ENCODE data around the gene CEP83.

The CEP83 gene

DNA sequence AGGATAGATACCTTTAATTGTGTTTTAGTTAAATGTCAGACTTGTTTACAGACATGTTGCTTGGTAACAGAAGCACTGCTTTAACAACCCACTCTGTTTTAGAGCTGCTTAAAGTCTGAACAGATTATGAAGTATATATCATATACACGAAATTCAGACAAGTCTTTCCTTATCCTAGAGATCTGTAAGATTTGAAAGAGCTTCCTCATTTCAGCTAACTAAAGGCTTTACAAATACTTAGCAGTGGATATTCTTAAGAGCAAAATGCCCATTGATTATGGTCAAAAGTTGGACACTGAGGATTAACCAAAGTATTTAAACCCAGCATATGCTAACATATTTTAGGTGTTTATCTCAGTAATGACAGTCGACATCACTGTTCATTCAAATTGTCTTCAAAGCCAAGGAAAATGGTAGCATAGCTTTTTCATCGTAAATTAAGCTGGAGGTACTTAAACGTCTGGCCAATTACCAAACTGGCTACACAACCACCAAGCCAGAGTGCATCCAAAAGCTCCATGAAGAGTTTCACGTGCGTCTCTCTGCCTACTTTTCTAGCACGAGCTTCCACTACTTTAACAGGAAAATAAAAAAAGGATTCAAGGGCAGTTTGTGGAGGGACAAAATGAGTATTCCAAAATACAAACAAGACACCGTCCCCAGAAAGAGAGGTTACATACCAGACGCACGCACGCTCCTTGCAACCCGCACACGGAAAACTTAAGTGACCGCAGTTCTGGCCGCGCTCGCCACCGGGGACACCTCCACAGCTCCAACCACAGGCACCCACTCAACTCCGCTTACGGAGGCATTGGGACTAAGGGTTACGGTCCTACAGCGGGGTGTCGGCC, 565 bp downstream of the CEP83 start:
- TF ChIP-seq GATA3 (IDR thresholded peaks at IDR 0.05; ENCODE audit: low read depth, low read length) (no peak), GATA2 (IDR thresholded peaks at IDR 0.05; ENCODE audit: low read depth, low read length) (no peak)

DNA sequence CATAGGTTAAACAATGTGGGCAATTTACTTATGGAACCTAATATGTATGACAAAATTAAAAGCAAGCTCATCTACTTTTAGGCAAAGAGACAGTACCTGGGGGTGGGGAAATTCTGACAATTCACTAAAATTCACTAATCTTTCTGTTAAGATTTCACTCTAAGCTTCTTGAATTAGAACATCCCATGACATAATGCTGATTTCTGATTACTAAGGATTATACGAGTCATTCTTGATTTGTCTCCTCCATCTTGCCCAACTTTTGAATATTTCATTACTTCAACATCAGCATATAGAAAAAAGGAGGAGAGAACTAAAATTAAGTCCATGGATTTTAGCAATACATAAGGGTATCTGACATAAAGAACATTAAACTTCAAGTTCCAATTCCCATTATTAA, 2.4 kb downstream of the CEP83 start:
- TF ChIP-seq GATA3 (IDR thresholded peaks at IDR 0.05; ENCODE audit: low read depth, low read length) (no peak), GATA2 (IDR thresholded peaks at IDR 0.05; ENCODE audit: low read depth, low read length) (no peak)

DNA sequence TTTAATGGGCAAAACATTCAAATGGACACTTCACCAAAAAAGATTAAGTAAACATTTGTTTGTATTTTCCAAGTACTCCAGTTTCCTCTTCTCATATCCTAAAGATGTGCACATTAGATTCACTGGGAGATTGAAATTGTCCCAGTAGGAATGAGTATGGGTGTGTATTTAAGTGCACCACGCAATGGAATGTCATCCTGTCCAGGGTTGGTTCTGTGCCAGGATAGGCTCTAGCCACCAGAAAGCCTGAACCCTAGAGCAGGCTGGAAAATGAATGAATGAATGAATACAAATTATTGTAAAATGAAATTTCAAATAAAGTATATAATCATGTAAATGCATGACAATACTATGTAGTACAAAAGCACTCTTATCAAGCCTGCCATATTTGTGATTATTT, 14.0 kb downstream of the CEP83 start:
- TF ChIP-seq GATA2 (IDR thresholded peaks at IDR 0.05; ENCODE audit: low read depth, low read length) (no peak), GATA3 (IDR thresholded peaks at IDR 0.05; ENCODE audit: low read depth, low read length) (no peak)

DNA sequence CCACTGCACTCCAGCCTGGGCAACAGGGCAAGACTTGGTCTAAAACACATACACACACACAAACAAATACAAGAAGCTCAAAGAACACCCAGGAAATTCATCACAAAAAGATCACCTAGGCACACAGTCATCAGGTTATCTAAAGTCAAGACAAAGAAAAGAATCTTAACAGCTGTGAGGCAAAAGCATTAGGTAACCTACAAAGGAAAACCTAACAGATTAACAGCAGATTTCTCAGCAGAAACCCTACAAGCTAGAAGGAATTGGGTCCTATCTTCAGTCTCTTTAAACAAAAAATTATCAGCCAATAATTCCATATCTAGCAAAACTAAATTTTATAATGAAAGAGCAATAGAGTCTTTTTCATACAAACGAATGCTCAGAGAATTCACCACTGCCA, 22.4 kb downstream of the CEP83 start:
- TF ChIP-seq GATA3 (IDR thresholded peaks at IDR 0.05; ENCODE audit: low read depth, low read length), result no peak
- TF ChIP-seq GATA2 (IDR thresholded peaks at IDR 0.05; ENCODE audit: low read depth, low read length), result no peak

DNA sequence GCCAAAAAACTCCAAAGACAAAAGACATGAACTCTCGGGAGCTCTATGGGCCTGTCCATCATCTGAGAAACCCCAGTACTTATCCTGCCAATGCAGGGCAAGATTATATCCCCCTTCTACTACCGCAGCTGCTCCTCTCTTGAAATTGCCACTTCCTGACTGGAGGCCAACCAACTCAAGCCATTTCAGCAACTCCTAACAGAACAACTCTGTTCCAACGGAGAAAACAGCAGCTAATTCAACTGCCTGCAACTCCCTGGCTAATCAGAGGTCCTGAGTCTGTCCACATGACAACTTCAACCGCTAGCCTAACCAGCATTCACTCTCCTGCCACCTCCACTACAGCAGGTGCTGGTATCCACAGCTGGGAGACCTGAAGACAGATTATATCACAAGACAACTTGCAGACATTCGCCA, 24.1 kb downstream of the CEP83 start:
- TF ChIP-seq GATA3 (IDR thresholded peaks at IDR 0.05; ENCODE audit: low read depth, low read length) (no peak), GATA2 (IDR thresholded peaks at IDR 0.05; ENCODE audit: low read depth, low read length) (no peak)

DNA sequence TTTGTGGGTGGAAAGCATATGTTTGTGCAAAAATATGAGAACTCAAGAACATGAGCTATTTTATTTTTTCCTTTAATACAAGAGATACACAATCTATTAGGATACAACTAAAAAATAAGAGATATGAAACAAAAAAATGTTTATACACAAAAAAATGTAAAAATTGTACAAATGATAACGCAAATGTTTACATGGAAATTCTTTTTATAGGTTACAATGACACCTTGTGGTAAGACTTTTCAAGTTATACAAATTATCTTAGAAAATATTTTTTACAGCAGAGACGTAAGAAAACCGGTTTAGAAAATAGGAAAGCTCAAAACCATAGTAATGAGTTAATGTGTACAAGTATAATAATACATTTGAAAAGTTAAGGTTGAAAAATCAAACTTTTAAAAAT, 25.5 kb downstream of the CEP83 start:
- TF ChIP-seq GATA2 (IDR thresholded peaks at IDR 0.05; ENCODE audit: low read depth, low read length) (no peak), GATA3 (IDR thresholded peaks at IDR 0.05; ENCODE audit: low read depth, low read length) (no peak)

DNA sequence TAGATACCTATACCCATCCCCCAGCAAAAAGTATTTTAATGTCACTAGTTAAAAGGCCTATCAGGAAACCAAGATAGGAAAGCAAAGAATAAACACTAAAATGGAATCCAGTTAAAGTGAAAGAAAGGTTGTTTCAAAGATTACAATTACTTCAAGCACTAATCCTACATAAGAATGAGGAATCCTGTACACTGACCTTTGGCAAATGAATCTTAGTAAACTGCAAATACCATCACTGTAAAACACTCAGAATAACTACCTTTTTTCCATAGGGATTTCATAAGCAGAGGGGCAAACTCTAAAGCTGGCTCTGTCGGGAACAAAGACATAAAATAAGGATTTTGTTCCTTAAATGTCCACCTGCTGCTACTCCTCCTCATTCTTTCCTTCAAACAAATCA, 25.9 kb downstream of the CEP83 start:
- TF ChIP-seq GATA3 (IDR thresholded peaks at IDR 0.05; ENCODE audit: low read depth, low read length), result no peak
- no peak for TF ChIP-seq GATA2 (IDR thresholded peaks at IDR 0.05; ENCODE audit: low read depth, low read length)

DNA sequence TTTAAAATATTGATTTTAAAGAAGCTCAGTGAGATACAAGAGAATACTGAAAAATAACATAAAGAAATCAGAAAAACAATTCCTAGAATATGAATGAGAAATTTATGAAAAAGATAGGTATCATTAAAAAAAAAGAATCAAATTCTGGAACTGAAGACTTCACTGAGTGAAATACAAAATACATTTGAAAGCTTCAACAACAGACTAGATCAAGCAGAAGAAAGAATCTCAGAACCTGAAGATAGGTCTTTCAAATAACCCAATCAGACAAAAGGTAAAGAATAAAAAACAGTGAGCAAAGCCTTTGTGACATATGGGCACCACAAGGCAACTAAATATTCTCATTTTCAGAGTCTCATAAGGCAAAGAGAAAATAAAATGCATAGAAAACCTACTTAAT, 29.4 kb downstream of the CEP83 start:
- TF ChIP-seq GATA3 (IDR thresholded peaks at IDR 0.05; ENCODE audit: low read depth, low read length), result no peak
- no peak for TF ChIP-seq GATA2 (IDR thresholded peaks at IDR 0.05; ENCODE audit: low read depth, low read length)

DNA sequence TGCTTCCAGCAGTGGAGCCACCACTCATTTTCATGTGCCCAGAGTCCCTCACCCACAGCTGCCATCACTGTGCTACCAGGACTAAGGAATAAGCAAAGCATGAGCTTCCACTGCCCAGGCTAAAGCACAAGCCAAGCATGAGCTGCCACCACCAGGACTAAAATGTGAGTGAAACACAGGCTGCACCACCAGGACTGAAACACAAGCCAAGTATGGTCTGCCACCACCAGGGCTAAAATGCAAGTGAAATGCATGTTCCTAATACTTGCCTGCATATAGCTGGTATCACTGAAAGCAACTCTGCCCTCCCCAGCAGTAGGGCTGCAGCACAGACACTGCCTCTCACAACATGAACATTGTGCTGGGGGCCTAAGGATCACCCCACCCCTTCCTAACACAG, 30.0 kb downstream of the CEP83 start:
- no peak for TF ChIP-seq GATA2 (IDR thresholded peaks at IDR 0.05; ENCODE audit: low read depth, low read length)
- no peak for TF ChIP-seq GATA3 (IDR thresholded peaks at IDR 0.05; ENCODE audit: low read depth, low read length)

DNA sequence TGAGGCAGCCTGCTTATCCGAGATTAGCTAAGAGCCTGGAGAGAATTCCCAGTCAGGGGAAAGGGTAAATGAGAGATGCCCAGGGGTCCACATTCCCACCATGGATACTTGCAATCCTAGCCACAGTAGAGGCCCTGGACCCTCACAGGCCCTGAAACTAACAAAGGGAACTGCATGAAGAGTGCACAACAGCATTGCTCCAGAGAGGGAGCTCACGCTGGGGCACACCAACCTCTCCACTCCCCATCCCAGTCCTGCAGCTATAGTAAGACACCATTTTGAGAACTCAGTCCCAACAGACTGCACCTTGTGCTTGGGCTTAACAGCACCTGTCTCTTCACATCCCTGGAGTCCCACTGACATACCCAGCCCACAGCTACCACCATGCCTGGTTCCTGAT, 30.5 kb downstream of the CEP83 start:
- no peak for TF ChIP-seq GATA2 (IDR thresholded peaks at IDR 0.05; ENCODE audit: low read depth, low read length)
- no peak for TF ChIP-seq GATA3 (IDR thresholded peaks at IDR 0.05; ENCODE audit: low read depth, low read length)

DNA sequence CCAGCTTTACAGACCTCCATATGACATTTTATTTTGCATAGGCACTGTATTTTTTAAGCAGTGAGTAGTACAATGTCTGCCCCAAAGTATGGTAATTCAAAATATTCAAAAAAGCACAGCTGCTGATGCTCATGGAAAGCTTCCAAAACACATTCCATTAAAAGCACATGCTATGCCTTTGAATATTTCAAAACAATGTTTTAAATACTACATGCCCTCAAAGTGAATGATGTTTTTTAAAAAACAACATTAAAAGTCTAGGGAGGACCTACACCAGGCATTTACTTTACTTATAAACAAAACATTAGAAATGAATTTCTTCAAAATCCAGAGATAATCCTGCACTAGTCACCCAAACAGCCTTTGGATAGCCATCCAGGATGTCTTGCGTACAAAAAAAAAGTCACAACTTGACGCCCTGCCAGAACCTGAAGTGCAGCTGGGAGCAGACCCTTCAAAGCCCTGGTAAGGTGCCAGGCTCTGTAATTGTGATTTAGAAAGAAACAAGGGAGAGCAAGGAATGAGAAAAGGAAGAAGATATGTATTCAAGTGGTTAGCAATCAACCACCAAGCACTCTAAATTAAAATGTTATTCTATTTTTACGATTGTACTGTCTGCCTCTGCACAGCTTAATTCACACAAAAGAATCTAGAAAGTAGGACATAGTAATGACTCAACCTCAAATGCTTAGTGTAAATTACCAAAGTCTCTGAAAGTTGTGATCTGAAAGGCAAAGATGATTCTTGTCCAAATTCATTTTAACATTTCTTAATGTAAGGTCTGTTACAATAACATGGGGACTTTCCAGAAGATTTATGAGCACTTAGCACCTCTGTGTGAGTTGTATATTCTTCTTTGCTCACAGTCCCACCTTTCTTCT, 31.9 kb downstream of the CEP83 start:
- TF ChIP-seq GATA2 (IDR thresholded peaks at IDR 0.05; ENCODE audit: low read depth, low read length), result no peak
- no peak for TF ChIP-seq GATA3 (IDR thresholded peaks at IDR 0.05; ENCODE audit: low read depth, low read length)

DNA sequence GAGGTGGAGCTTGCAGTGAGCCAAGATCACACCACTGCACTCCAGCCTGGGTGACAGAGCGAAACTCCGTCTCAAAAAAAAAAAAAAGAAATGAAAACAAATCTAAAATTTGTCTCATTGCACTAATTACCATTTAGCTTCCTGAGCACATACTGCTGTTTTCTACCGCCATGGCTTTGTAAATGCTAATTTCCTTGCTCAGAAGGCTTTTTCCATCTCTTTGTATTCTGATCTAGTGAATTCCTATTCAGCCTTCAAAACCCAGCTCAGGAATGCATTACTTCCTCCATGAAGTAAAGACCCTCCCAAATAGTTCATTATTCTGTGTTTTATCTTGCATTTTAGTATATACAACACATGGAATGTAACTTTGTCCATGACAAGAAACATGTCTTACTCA, 33.6 kb downstream of the CEP83 start:
- TF ChIP-seq GATA2 (IDR thresholded peaks at IDR 0.05; ENCODE audit: low read depth, low read length) (no peak), GATA3 (IDR thresholded peaks at IDR 0.05; ENCODE audit: low read depth, low read length) (no peak)

DNA sequence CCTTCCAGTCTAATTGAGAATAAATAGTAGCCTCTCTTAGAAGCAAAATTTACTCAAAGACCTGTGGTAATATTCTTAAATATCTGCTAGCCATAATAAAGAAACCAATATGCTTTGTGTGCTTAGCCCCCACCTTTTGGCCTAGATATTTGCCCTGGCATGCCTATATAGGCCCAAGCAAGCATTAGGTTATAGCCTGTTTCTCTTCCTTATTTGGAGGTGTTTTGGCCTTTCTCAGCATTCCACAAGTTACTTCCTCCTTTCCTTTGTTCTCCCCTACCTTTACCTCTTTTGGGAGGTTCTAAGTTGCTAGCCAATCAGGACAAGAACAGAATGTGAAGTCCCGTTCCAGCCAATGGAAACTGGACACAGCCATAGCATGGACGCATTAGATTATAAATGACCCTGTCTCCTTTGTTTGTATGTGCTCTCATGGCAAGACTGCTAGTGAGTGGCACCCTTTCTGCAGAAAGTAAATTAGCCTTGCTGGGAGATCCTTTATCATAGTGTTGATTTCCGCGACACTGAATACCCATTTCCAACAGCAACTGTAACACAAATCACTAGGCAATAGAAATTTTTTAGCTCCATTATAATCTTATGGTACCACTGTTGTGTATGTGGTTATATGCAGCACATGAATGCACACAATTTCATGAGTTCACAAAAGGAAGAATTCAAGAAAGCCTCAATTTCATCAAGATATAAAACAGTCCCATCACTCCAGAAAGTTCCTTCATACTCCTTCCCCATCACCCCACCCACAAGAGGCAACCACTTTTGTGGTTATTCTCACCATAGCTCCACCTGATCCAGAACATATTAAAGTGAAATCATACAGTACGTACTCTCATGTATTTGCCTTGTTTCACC, 37.6 kb downstream of the CEP83 start:
- no peak for TF ChIP-seq GATA2 (IDR thresholded peaks at IDR 0.05; ENCODE audit: low read depth, low read length)
- TF ChIP-seq GATA3 (IDR thresholded peaks at IDR 0.05; ENCODE audit: low read depth, low read length), result no peak

DNA sequence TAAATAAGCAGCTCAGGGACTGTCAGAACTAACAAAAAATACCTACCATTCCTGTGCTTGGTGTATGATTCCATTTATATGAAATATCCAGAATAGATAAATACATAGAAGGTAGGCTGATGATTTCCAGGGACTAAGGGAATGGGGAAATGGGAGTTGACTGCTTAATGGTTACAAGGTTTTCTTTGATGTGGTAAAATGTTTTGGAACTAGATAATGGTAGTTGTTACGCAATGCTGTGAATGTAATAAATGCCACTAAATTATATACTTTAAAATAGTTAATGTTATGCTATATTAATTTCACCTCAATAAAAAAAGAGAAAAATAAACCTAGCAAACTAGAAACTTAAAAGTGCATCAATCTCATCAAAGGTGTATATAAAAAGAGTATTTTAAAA, 41.1 kb downstream of the CEP83 start:
- TF ChIP-seq GATA3 (IDR thresholded peaks at IDR 0.05; ENCODE audit: low read depth, low read length) (no peak), GATA2 (IDR thresholded peaks at IDR 0.05; ENCODE audit: low read depth, low read length) (no peak)
